ENCODE measurements around the gene NEUROD2. TPM values are rescaled to one million over a fixed set of nuclear protein-coding genes. Genes with fewer than 3 reads are reported as not detected.
A peak's percentile ranks its signal among the peaks of the same experiment; 100 is the strongest.

Gene NEUROD2
- not detected for total RNA-seq

- Histone ChIP-seq H3K27me3 (peaks cover 52% of the 10 kb centered on the region), H3K4me3 (replicated peaks in 1 of 3) (no peak within 1 kb of the TSS), H3K4me1 (peaks cover 16 to 28% of the 10 kb centered on the region in 2 donors), H3K27ac (no peak within 1 kb of the TSS), H3K36me3 (no peaks in the 10 kb centered on the region), H3K9me3 (no peaks in the 10 kb centered on the region)
- TF ChIP-seq, protein P1, sequence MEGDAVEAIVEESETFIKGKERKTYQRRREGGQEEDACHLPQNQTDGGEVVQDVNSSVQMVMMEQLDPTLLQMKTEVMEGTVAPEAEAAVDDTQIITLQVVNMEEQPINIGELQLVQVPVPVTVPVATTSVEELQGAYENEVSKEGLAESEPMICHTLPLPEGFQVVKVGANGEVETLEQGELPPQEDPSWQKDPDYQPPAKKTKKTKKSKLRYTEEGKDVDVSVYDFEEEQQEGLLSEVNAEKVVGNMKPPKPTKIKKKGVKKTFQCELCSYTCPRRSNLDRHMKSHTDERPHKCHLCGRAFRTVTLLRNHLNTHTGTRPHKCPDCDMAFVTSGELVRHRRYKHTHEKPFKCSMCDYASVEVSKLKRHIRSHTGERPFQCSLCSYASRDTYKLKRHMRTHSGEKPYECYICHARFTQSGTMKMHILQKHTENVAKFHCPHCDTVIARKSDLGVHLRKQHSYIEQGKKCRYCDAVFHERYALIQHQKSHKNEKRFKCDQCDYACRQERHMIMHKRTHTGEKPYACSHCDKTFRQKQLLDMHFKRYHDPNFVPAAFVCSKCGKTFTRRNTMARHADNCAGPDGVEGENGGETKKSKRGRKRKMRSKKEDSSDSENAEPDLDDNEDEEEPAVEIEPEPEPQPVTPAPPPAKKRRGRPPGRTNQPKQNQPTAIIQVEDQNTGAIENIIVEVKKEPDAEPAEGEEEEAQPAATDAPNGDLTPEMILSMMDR (IDR thresholded peaks at IDR 0.05), result no peak
- no peak for TF ChIP-seq POLR2A (IDR thresholded peaks at IDR 0.05)
- DNase-seq, result no peak
- 2 to 6% methylated on average over 19 to 20 of the region's 20 CpGs for WGBS, 2 donors
- intact Hi-C loops (cut with DNase I), result no loop called here
These were observed at the start of gene NEUROD2 for GRCh38 chr17:39607851-39608130. Gene NEUROD2 (minus strand): TSS chr17:39607920. CDS start chr17:39606599, 1,321 bp downstream.

DNA sequence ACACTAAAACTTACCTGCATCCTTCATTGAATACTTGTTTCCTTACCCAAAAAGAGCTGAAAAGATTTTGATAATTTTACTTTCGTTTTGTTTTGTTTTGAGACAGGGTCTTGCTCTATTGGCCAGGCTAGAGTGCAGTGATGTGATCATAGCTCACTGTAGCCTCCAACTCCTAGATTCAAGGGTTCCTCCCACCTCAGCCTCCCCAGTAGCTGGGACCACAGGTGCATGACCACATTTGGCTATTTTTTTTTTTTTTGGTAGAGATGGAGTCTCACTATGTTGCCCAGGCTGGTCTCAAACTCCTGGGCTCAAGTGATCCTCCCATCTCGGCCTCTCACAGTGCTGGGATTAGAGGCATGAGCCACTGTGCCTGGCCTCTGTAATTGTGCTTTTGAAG, 47.4 kb upstream of the NEUROD2 start:
- WGBS, 2 donors, result 88 to 91% methylated on average over 2 of the region's 2 CpGs
- intact Hi-C loops (cut with DNase I), result no loop called here
- no peak overlapping the region for H3K4me3 ChIP-seq (replicated peaks in 1 of 3)
- TF ChIP-seq, protein P1 (IDR thresholded peaks at IDR 0.05), result no peak
- TF ChIP-seq POLR2A (IDR thresholded peaks at IDR 0.05), result no peak
- H3K27me3 ChIP-seq, result no peaks in the 10 kb centered on the region
- peaks cover 6 to 19% of the 10 kb centered on the region in 2 donors for H3K4me1 ChIP-seq
- peaks cover 6% of the 10 kb centered on the region in 2 donors for H3K36me3 ChIP-seq
- H3K9me3 ChIP-seq, result no peaks in the 10 kb centered on the region
- no peak overlapping the region for H3K27ac ChIP-seq
- DNase-seq, result no peak

DNA sequence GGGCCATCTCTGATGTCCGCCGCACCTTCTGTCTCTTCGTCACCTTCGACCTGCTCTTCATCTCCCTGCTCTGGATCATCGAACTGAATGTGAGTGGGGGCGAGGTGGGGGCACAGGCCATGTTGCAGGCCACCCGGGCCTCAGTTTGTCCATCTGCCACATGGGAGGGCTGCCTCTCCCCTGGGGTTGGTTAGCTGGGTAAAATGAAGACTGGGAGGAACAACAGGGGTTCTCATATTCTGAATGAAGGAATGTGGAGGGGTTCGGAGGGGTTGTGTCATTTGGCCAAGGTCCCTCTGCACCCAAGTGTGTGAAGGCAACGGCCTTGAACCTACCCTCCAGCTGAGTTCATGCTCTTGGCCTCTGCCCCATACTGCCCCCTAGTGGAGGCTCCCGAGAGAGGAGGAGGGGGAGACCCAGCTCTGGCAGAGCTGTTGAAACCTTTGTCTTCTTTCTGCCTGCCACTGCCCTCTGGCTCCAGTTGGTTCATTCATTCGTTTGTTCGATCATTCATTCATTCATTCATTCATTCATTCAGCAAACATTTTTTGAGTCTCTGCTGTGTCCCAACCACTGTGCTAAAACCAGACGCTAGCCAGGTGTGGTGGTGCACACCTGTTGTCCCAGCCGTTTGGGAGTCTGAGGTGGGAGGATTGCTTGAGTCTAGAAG, 46.1 kb upstream of the NEUROD2 start:
- peak; percentile 54 to 70 for DNase-seq
- peaks cover 6 to 19% of the 10 kb centered on the region in 2 donors for H3K4me1 ChIP-seq
- no peak for TF ChIP-seq POLR2A (IDR thresholded peaks at IDR 0.05)
- TF ChIP-seq, protein P1 (IDR thresholded peaks at IDR 0.05), result peak; percentile 41 to 86 (median 51)
- no peaks in the 10 kb centered on the region for H3K27me3 ChIP-seq
- no peaks in the 10 kb centered on the region for H3K36me3 ChIP-seq
- intact Hi-C loops (cut with DNase I), result no loop called here
- H3K4me3 ChIP-seq (replicated peaks in 1 of 3), result no peak overlapping the region
- no peak overlapping the region for H3K27ac ChIP-seq
- 71% methylated on average over 14 of the region's 14 CpGs for WGBS, 2 donors
- no peaks in the 10 kb centered on the region for H3K9me3 ChIP-seq

DNA sequence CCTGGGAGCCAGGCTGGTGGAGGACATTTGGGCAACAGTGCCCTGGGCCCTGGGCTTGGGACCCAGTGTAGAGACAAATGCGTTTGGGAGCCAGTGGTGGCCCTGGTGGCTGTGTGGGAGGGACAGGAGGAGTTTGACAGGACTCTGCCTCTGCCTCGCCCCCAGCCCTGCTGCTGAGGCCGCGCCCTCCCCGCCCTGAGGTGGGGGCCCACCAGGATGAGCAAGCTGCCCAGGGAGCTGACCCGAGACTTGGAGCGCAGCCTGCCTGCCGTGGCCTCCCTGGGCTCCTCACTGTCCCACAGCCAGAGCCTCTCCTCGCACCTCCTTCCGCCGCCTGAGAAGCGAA, 45.6 kb upstream of the NEUROD2 start:
- WGBS, 2 donors, result 90 to 91% methylated on average over 6 to 12 of the region's 12 CpGs
- H3K27ac ChIP-seq, result no peak overlapping the region
- no peak overlapping the region for H3K4me3 ChIP-seq (replicated peaks in 1 of 3)
- intact Hi-C loops (cut with DNase I), result no loop called here
- no peak for DNase-seq
- H3K9me3 ChIP-seq, result no peaks in the 10 kb centered on the region
- no peaks in the 10 kb centered on the region for H3K27me3 ChIP-seq
- peaks cover 6 to 19% of the 10 kb centered on the region in 2 donors for H3K4me1 ChIP-seq
- no peaks in the 10 kb centered on the region for H3K36me3 ChIP-seq
- no peak for TF ChIP-seq POLR2A (IDR thresholded peaks at IDR 0.05)
- TF ChIP-seq, protein P1 (IDR thresholded peaks at IDR 0.05), result no peak

DNA sequence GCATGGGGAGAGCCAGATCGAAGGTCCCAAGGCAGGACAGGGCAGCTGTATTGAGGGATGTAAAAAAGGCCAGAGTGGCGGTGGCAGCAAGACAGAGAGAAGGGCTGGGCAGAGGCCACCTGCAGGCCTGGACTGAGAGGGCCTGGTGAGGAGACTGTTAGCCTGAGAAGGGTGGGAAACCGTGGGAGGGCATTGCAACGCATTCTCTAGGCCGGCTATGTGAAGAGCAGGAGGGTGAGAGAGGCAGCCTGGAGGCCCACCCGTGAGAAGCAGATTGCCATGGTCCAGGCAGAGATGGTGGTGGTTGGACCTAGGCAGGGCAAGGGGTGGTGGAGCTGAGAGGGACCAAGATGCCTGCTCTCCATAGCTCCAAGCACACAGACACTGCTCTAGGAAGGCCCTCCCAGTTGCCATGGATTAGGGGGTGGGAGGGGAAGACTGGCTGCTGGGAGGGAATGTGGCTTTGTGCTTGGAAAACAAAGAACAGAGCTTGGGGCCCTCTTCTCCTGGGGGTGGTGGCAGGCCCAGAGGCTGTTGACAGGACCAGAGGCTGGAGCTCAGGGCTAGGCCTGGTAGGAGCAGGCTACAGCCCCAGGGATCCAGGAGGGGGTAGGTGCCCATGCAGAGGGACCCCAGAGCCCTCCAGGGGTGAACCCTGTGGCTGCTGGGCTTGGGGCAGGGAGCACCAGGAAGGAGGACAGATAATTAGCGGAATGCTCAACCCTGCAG, 45.0 kb upstream of the NEUROD2 start:
- H3K4me1 ChIP-seq, result peaks cover 6 to 19% of the 10 kb centered on the region in 2 donors
- H3K9me3 ChIP-seq, result no peaks in the 10 kb centered on the region
- intact Hi-C loops (cut with DNase I), result no loop called here
- no peak for DNase-seq
- TF ChIP-seq, protein P1 (IDR thresholded peaks at IDR 0.05), result no peak
- no peak for TF ChIP-seq POLR2A (IDR thresholded peaks at IDR 0.05)
- WGBS, 2 donors, result 64 to 83% methylated on average over 6 to 7 of the region's 7 CpGs
- no peaks in the 10 kb centered on the region for H3K27me3 ChIP-seq
- H3K36me3 ChIP-seq, result no peaks in the 10 kb centered on the region
- no peak overlapping the region for H3K27ac ChIP-seq
- no peak overlapping the region for H3K4me3 ChIP-seq (replicated peaks in 1 of 3)

Data from thyroid gland (tissue), 4 donors.